ENCODE measurements around the gene COL4A1.

DNA sequence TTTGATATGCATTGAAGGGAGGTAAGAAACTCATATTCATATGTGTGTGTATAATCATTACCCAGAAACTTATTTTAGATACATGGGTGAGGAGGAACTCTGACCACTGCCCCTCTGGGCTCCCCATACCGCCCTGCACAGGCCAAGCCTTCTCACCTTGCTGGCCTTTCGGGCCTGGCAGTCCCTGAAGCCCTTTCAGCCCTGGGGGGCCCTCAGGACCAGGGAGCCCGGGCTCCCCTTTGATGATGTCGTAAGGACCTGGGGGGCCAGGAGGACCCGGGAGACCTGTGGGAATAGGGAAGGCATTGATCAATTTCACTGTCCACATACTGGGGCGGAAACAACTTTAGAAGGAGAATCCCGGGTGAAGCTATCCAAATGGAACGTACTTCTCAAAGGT, 142.3 kb downstream of the COL4A1 start:
- TF ChIP-seq NFRKB (IDR thresholded peaks at IDR 0.05): no peak
- TF ChIP-seq TARDBP (IDR thresholded peaks at IDR 0.05): no peak
- no peak for TF ChIP-seq SP1 (IDR thresholded peaks at IDR 0.05)
- TF ChIP-seq SUZ12 (IDR thresholded peaks at IDR 0.05): no peak
- TF ChIP-seq ARNT (IDR thresholded peaks at IDR 0.05): no peak
- no peak for TF ChIP-seq LEF1 (IDR thresholded peaks at IDR 0.05; ENCODE audit: borderline replicate concordance)
- no peak for TF ChIP-seq HDGF (IDR thresholded peaks at IDR 0.05; ENCODE audit: borderline replicate concordance)
- TF ChIP-seq L3MBTL2 (conservative IDR thresholded peaks at IDR 0.05): no peak
- TF ChIP-seq, protein P1, sequence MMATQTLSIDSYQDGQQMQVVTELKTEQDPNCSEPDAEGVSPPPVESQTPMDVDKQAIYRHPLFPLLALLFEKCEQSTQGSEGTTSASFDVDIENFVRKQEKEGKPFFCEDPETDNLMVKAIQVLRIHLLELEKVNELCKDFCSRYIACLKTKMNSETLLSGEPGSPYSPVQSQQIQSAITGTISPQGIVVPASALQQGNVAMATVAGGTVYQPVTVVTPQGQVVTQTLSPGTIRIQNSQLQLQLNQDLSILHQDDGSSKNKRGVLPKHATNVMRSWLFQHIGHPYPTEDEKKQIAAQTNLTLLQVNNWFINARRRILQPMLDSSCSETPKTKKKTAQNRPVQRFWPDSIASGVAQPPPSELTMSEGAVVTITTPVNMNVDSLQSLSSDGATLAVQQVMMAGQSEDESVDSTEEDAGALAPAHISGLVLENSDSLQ (IDR thresholded peaks at IDR 0.05): no peak
- no peak for TF ChIP-seq ZNF384 (IDR thresholded peaks at IDR 0.05)

All from HEK293T (cell line).